ENCODE data around the gene PPM1F. TPM values are rescaled to one million over a fixed set of nuclear protein-coding genes. Genes with fewer than 3 reads are reported as not detected.

The PPM1F gene
- total RNA-seq, 1 donor from 2014 or later, result 26.2 TPM

DNA sequence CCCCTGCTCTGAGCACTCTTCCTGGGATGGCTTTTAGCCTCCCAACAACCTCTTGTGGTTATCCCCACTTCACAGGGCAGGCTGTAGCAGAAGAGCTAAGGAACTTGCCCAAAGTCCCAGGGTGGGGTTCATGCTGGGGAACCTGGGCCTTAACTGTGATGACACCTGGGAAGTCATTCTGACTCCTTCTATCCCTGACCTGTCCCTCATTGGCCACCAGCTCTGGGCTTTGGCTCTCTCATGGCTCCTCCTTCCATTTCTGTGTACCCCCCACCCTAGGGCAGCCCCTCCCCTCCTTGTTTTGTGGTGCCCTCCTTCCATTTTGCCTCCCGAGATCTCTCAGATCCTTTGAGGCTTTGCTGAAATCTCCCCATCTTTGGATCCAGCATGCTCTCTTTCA lies 2.7 kb downstream of the PPM1F start:
- H3K27ac Mint-ChIP-seq (ENCODE audit: unreplicated experiment), result no peak overlapping the region
- H3K36me3 Mint-ChIP-seq (ENCODE audit: low read depth), result peaks cover 3% of the 10 kb centered on the region
- H3K4me3 Mint-ChIP-seq (ENCODE audit: unreplicated experiment), result no peak overlapping the region
- peaks cover 19% of the 10 kb centered on the region for H3K4me1 Mint-ChIP-seq (ENCODE audit: low read depth)
- DNase-seq (ENCODE audit: low spot score), result no peak
- H3K9me3 Mint-ChIP-seq (ENCODE audit: low read depth), result no peaks in the 10 kb centered on the region
- H3K27me3 Mint-ChIP-seq (ENCODE audit: low read depth), result no peaks in the 10 kb centered on the region
- TF ChIP-seq, protein P1, sequence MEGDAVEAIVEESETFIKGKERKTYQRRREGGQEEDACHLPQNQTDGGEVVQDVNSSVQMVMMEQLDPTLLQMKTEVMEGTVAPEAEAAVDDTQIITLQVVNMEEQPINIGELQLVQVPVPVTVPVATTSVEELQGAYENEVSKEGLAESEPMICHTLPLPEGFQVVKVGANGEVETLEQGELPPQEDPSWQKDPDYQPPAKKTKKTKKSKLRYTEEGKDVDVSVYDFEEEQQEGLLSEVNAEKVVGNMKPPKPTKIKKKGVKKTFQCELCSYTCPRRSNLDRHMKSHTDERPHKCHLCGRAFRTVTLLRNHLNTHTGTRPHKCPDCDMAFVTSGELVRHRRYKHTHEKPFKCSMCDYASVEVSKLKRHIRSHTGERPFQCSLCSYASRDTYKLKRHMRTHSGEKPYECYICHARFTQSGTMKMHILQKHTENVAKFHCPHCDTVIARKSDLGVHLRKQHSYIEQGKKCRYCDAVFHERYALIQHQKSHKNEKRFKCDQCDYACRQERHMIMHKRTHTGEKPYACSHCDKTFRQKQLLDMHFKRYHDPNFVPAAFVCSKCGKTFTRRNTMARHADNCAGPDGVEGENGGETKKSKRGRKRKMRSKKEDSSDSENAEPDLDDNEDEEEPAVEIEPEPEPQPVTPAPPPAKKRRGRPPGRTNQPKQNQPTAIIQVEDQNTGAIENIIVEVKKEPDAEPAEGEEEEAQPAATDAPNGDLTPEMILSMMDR (IDR thresholded peaks at IDR 0.05), result no peak

DNA sequence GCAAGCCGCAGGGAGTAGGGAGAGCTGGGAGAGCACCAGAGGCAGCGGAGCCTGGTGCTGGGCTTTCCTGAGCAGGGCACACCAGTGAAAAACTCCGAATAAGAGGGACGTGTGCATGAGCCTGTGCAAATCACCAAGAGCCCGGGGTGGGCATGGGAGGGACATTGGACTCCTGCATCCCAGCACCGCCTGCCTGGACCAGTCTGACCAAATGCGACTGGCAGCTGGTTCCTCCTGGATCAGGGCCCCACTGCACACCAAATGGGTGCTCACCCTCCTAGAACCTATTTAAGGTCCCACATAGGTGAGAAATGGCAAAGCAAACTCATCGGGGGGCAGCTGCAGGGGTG lies 3.1 kb downstream of the PPM1F start:
- Mint-ChIP-seq H3K4me3 (ENCODE audit: unreplicated experiment) (no peak overlapping the region), H3K27me3 (ENCODE audit: low read depth) (no peaks in the 10 kb centered on the region), H3K36me3 (ENCODE audit: low read depth) (peaks cover 6% of the 10 kb centered on the region), H3K27ac (ENCODE audit: unreplicated experiment) (no peak overlapping the region), H3K9me3 (ENCODE audit: low read depth) (no peaks in the 10 kb centered on the region), H3K4me1 (ENCODE audit: low read depth) (peaks cover 19% of the 10 kb centered on the region)
- no peak for DNase-seq (ENCODE audit: low spot score)
- TF ChIP-seq, protein P1 (IDR thresholded peaks at IDR 0.05), result no peak

DNA sequence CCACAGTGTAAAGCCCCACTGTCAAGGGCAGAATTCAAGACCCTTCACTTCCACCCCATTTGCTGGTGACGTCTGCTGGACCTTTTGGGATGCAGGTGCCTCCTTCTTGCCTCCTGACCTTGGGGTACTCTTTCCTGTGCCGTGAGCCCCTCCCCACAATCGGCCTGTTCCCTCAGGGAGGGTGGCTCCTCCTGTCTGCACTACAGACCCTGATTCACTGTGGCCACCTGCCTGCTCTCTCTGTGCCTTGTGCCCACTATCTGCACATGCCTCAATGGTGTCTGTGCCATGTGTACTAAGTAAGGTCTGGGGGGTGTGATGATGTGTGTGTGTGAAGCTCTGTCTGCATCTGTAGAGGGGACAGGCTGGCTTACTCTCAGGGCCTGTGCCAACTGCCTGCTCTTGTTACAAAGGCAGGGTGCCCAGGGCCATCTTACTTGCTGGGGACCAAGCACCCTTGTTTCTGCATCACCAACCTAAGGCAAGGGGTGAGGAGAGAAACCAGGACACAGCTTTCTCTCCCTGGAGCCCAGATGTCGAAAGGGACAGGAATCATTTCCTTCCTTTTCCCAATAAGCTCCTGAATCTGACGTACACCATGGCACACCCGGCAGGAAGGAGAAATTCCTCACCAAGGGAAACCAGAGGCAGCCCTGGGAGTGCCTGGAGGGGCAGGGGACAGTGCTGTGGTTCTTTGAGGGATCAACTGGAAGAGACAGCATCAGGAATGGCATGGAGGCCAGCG lies 3.7 kb downstream of the PPM1F start:
- TF ChIP-seq, protein P1 (IDR thresholded peaks at IDR 0.05), result no peak
- Mint-ChIP-seq H3K4me1 (ENCODE audit: low read depth) (peaks cover 19% of the 10 kb centered on the region), H3K4me3 (ENCODE audit: unreplicated experiment) (no peak overlapping the region), H3K36me3 (ENCODE audit: low read depth) (peaks cover 6% of the 10 kb centered on the region), H3K9me3 (ENCODE audit: low read depth) (no peaks in the 10 kb centered on the region), H3K27me3 (ENCODE audit: low read depth) (no peaks in the 10 kb centered on the region), H3K27ac (ENCODE audit: unreplicated experiment) (no peak overlapping the region)
- no peak for DNase-seq (ENCODE audit: low spot score)

DNA sequence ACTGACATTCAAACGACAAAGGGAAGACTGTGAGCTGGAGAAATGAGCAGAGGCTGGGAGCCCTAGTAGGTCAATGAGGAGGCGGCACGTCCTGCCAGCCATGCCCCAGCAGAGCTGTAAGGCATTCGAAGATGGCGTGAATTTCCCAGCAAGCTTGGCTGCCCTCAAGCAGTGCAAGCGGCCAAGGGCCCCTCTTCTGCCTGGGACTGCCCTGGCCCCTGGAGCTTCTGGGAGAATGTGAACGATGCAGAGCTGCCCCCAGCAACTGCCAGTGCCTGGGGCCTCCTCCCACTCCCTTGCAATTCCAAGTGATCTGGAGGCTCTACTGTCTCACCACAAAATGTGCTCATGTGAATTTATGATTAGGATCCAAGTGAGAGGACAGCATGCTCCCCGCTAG lies 4.3 kb downstream of the PPM1F start:
- Mint-ChIP-seq H3K9me3 (ENCODE audit: low read depth) (no peaks in the 10 kb centered on the region), H3K27me3 (ENCODE audit: low read depth) (no peaks in the 10 kb centered on the region), H3K4me3 (ENCODE audit: unreplicated experiment) (no peak overlapping the region), H3K27ac (ENCODE audit: unreplicated experiment) (no peak overlapping the region), H3K36me3 (ENCODE audit: low read depth) (peaks cover 6% of the 10 kb centered on the region), H3K4me1 (ENCODE audit: low read depth) (peaks cover 19% of the 10 kb centered on the region)
- TF ChIP-seq, protein P1 (IDR thresholded peaks at IDR 0.05), result no peak
- no peak for DNase-seq (ENCODE audit: low spot score)

DNA sequence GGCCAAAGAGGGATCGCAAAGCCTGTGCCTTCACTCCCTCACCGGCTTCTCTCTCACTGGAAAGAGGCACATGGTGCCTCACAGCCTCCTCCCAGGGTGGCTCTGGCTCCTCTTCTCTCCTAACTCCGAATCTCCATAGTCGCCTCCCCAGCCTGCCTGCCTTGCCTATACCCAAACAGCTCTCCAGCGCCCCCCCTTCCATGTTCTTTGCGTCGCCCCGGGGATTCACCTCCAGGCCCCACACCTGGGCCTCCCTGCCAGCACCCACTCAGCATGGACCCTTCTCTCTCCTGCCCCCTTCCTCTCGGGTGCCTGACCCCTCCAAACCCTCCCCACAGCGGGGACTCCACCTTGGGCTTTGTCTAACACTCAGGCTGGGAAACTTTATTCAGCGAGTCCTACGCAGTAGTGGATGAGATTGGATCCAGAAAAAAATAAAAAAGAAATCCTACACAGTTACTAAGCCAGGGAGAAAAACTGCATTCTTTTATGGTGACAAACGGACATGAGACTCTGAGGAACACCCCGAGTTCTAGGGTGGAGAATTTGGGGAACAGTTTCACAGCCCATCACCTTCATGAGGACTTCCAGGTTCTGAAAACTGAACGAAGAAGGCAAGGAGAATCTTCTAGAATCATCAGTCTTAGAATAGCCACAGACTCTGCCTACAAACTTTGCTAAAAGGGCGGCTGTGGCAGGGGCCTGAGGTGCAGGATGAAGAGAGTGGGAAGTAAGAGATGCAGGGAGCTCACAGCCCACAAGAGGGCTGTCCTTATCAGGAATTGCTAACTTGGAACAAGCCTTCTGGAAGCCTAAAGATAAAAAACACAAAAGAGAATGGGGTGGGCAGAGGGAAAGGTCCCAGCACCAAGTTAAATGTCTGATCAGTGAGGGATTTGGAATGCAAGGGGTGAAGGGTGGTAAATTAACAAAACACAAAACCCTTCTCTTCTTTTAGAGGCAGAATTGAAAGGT lies 5.3 kb downstream of the PPM1F start:
- Mint-ChIP-seq H3K4me3 (ENCODE audit: unreplicated experiment) (no peak overlapping the region), H3K4me1 (ENCODE audit: low read depth) (peaks cover 28% of the 10 kb centered on the region), H3K27me3 (ENCODE audit: low read depth) (no peaks in the 10 kb centered on the region), H3K9me3 (ENCODE audit: low read depth) (no peaks in the 10 kb centered on the region), H3K27ac (ENCODE audit: unreplicated experiment) (peak overlapping the region; percentile 76), H3K36me3 (ENCODE audit: low read depth) (peaks cover 6% of the 10 kb centered on the region)
- no peak for DNase-seq (ENCODE audit: low spot score)
- TF ChIP-seq, protein P1 (IDR thresholded peaks at IDR 0.05), result peak; percentile 75
